HG02610 (cell line): Measurements from ENCODE around the gene FBXO22.
"Not testable (repeated sequence)": the region's sequence is repeated elsewhere in the genome, so short reads cannot be mapped to it uniquely, and the experiment has no call there.

ENCODE experiments used
- ATAC-seq: cut with Tn5 transposase; IDR thresholded peaks from one replicate; pipeline ENCODE4 v1.9.1; 2021; ENCODE audit warnings: mild to moderate bottlenecking, moderate library complexity; ENCODE audit not compliant: unreplicated experiment

Gene FBXO22

DNA sequence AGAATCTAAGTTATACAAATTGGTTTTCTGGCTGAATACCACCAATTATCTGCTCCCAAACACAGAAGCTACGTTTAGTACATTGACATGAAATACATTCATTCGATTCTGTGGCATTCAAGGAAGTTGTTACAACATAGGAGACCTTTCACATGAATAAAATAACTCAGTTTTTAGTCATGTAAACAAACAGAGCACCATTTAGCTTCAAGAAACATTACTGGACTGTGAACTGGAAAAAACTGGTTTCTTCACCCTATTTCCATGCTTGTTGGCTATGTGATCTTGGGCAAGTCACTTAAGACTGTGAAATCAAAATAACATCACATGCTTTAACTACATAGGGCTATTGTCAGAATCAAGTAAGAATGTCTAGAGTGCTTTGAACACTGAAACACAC, 62.4 kb downstream of the FBXO22 start:
- ATAC-seq, result no peak

DNA sequence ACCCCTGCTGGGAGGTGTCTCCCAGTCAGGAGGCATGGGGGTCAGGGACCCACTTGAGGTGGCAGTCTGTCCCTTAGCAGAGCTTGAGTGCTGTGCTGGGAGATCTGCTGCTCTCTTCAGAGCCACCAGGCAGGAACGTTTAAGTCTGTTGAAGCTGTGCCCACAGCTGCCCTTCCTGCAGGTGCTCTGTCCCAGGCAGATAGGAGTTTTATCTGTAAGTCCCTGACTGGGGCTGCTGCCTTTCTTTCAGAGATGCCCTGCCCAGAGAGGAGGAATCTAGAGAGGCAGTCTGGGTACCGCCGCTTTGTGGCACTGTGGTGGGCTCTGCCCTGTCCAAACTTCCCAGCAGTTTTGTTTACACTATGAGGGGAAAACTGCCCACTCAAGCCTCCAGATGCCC, 73.1 kb downstream of the FBXO22 start:
- ATAC-seq, result not testable (repeated sequence)

DNA sequence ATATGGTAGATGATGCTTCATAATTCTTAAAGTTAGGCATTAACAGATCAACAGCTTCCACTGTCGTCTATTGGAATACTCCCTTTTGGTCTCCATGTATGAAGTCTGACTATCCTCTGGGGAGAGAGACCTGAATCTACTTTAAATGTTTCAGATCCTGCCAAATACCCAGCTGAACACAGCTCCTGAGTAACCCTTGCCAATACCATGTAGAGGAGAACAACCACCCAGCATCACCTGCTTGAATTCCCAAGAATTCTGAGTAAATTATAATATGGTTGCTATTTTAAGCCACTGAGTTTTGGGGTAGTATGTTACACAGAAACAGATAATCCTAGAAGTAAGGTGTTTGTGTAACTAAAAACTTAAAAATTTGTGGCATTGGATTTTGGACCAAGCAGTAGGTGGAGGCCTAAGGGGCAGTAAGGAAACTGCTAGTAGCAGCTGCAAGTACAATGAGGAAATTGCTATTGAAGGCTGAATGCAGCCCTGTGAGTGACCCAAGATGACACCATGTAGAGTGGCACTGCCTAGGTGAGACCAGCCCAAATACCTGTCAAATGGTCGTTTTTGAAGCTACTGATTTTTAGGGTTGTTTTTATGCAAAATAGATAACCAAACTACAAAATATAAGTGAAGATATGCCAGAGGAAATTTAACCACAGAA, 77.6 kb downstream of the FBXO22 start:
- no peak for ATAC-seq

DNA sequence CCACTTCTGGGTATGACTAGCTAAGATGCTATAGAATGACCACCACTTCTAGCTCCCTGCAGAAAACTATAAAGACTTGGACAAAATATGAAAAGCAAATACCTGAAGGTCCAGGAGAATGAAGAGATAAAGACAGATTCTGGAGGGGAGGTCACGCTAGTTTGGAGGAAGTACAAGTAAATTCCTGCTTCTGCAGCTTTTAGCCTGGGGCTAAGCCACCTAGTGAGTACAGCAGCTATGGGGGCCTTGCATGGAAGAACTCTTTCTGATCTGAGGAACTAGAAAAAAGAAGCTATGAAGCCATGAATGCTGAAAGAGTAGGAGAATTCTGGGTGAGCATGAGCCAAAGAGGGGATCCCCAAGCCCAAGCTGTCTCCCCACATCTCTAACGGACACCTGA, 78.8 kb downstream of the FBXO22 start:
- ATAC-seq, result no peak

DNA sequence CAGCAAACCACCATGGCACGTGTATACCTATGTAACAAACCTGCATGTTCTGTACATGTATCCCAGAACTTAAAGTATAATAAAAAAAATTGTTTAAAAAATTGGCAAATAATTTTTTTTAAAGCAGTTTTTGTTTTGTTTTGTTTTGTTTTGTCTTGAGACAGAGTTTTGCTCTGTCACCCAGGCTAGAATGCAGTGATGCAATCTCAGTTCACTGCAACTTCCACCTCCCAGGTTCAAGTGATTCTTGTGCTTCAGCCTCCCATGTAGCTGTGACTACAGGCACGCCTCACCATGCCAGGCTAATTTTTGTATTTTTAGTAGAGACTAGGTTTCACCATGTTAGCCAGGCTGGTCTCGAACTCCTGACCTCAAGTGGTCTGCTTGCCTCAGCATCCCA, 81.0 kb downstream of the FBXO22 start:
- ATAC-seq, result not testable (repeated sequence)

DNA sequence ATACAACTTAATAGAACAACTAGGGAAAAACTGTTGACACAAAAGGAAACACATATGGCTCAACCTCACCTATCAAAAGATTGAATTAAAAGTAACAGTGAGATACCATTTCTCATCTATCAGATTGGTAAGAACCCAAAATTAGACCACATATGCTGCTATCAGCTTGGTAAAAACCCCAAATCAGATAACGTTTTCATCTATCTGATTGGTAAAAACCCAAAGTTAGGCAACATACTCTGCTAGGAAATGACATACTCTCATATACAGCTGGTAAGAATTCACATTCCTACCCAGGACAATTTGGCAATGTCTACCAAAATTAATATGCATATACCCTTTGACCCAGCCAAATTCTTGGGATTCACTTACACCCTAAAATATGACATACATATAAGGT, 82.3 kb downstream of the FBXO22 start:
- ATAC-seq, result no peak

DNA sequence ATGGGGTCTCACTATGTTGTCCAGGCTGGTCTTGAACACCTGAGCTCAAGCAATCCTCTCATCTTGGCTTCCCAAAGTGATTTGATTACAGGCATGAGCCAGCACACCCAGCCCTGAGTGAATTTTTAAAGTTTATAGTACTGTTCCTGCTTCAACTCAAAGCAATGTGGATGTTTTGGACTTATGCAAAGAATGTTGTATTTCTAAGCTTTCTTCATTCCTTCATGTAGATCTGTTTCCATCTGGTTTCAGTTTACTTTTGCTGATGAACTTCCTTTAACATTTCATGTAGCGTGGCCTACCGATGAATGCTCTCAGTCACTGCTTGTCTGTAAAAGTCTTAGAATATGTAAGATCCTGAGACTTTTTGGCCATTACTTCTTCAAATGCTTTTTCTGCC, 85.4 kb downstream of the FBXO22 start:
- no peak for ATAC-seq

DNA sequence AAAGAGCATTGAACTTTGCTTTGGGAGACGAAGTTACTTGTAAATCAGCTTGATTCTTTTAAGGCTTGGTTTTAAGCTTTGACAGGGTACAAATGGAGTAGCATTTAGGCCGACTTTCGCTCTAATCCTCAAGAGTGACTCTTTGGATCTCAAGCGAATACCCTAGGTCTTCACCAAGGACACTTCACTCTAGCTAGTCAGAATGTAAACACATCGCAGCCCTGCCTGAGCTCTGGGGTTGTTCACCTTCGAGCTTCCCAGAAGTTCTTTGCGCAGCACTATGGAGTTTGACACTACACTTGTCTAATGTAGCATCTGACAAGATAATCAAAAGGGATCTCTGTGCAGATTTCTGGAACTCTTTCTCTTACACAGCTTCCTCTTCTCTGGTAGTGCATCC, 86.2 kb downstream of the FBXO22 start:
- ATAC-seq, result no peak
